A549 (cell line): ENCODE measurements around the gene NEURL1. TPM values are rescaled to one million over a fixed set of nuclear protein-coding genes. Genes with fewer than 3 reads are reported as not detected.

Experiments used
- ATAC-seq, 2 experiments: fragments of 200-7000 bp in 1 of 2; fragments of >200 bp in 1 of 2; cut with Nextera tagmentation in 1 of 2; cut with Tn5 transposase in 1 of 2; 3 replicates each; pipeline versions ENCODE4 v1.8.0 to v1.9.1; 2018 to 2020; ENCODE audit warnings: mild to moderate bottlenecking in 1 of 2, moderate library complexity in 1 of 2
- CTCF ChIA-PET: fragments of 300-600 bp; sonication (Branson Sonifier 250); formaldehyde crosslinking; extraction: SDS; loops from one replicate; lab custom pipeline; 2021; ENCODE audit warnings: antibody characterized with exemption, inconsistent platforms; lab: Yijun Ruan, JAX
- POLR2A ChIA-PET: fragments of 350-600 bp; formaldehyde crosslinking; extraction: SDS; loops from one replicate; lab custom pipeline; 2021; ENCODE audit warnings: antibody characterized with exemption, inconsistent platforms; lab: Yijun Ruan, JAX
- DNase-seq, 2 experiments: peaks; one replicate each; pipeline versions ENCODE4 v3.0.0 to v3.0.0-alpha.2; 2011 to 2016; ENCODE audit warnings: low read depth in 1 of 2, low spot score in 1 of 2
- FAIRE-seq: peaks from 2 replicates; lab custom pipeline; 2011; peaks lifted over from hg19 to GRCh38; lab: Jason Lieb, UNC
- H3K27ac ChIP-seq, 2 experiments: fragments of >200 bp; sonication (Bioruptor Twin); formaldehyde crosslinking; 3 replicates each; pipeline ENCODE4 v1.5.1; 2016 to 2017
- H3K4me1 ChIP-seq: fragments of >200 bp; sonication (Bioruptor Twin); formaldehyde crosslinking; 3 replicates; pipeline ENCODE4 v1.6.1; 2016
- H3K4me2 ChIP-seq: fragments of >200 bp; sonication (Bioruptor Twin); formaldehyde crosslinking; 3 replicates; pipeline ENCODE4 v1.6.1; 2016
- H3K4me3 ChIP-seq: fragments of >200 bp; sonication (Bioruptor Twin); formaldehyde crosslinking; 3 replicates; pipeline ENCODE4 v1.5.1; 2016
- H3K9me3 ChIP-seq: fragments of >200 bp; sonication (Bioruptor Twin); formaldehyde crosslinking; 3 replicates; pipeline ENCODE4 v1.6.1; 2016
- CBX2 ChIP-seq: fragments of 200-600 bp; sonication (generic); IDR thresholded peaks from 2 replicates; pipeline ENCODE4 v1.6.1; 2016; ENCODE audit warnings: low read depth, mild to moderate bottlenecking, borderline replicate concordance
- CBX8 ChIP-seq: fragments of 200-600 bp; sonication (generic); IDR thresholded peaks from 2 replicates; pipeline ENCODE4 v1.6.1; 2016
- CHD2 ChIP-seq: fragments of 150-350 bp; IDR thresholded peaks from 2 replicates; pipeline ENCODE4 v1.6.1; 2014; ENCODE audit warnings: low read length; ENCODE audit not compliant: partially characterized antibody
- E2F6 ChIP-seq: IDR thresholded peaks from 2 replicates; pipeline ENCODE4 v1.6.1; 2012; ENCODE audit warnings: low read depth, borderline replicate concordance
- EHMT2 ChIP-seq: fragments of 200-600 bp; sonication (generic); IDR thresholded peaks from 2 replicates; pipeline ENCODE4 v1.6.1; 2016; ENCODE audit warnings: antibody characterized with exemption, low read depth, mild to moderate bottlenecking, moderate library complexity
- EP300 ChIP-seq, 2 experiments: fragments of >200 bp; sonication (Bioruptor Twin); formaldehyde crosslinking; IDR thresholded peaks; 2 replicates in 1 of 2; 3 replicates in 1 of 2; pipeline ENCODE4 v1.6.1; 2016 to 2017
- ESRRA ChIP-seq: fragments of 150-350 bp; IDR thresholded peaks from 2 replicates; pipeline ENCODE4 v1.6.1; 2014; ENCODE audit warnings: mild to moderate bottlenecking, low read length, borderline replicate concordance
- FOSL2 ChIP-seq, 2 experiments: fragments of 450-650 bp in 1 of 2; fragments of >200 bp in 1 of 2; sonication (Bioruptor Twin) in 1 of 2; formaldehyde crosslinking; IDR thresholded peaks; 2 replicates each; pipeline versions ENCODE4 v1.5.0 to v1.6.1; 2016 to 2020; ENCODE audit warnings: mild to moderate bottlenecking in 1 of 2, moderate library complexity in 1 of 2
- FOXS1 ChIP-seq: fragments of 250-450 bp; sonication (Bioruptor Pico); IDR thresholded peaks from 2 replicates; pipeline ENCODE4 v1.5.0; 2020; ENCODE audit warnings: mild to moderate bottlenecking, moderate library complexity
- GATA3 ChIP-seq: IDR thresholded peaks from 2 replicates; pipeline ENCODE4 v1.6.1; 2012; ENCODE audit warnings: borderline replicate concordance
- HDAC2 ChIP-seq: fragments of 200-600 bp; sonication (generic); IDR thresholded peaks from 2 replicates; pipeline ENCODE4 v1.6.1; 2016
- HEYL ChIP-seq: fragments of 250-450 bp; sonication (Bioruptor Pico); IDR thresholded peaks from 2 replicates; pipeline ENCODE4 v1.8.0; 2021; ENCODE audit warnings: mild to moderate bottlenecking, moderate library complexity
- HMGXB4 ChIP-seq: fragments of 250-450 bp; sonication (Bioruptor Pico); IDR thresholded peaks from 2 replicates; pipeline ENCODE4 v1.5.0; 2021; ENCODE audit warnings: mild to moderate bottlenecking, moderate library complexity, borderline replicate concordance
- HOXA7 ChIP-seq: fragments of 250-450 bp; sonication (Bioruptor Pico); IDR thresholded peaks from 2 replicates; pipeline ENCODE4 v1.5.0; 2020; ENCODE audit warnings: mild to moderate bottlenecking, moderate library complexity
- HOXB13 ChIP-seq: fragments of 250-450 bp; sonication (Bioruptor Pico); IDR thresholded peaks from 2 replicates; pipeline ENCODE4 v1.5.0; 2020; ENCODE audit warnings: low read depth, mild to moderate bottlenecking, moderate library complexity
- HOXB5 ChIP-seq: fragments of 250-450 bp; sonication (Bioruptor Pico); IDR thresholded peaks from 2 replicates; pipeline ENCODE4 v1.5.0; 2020; ENCODE audit warnings: mild to moderate bottlenecking, moderate library complexity
- JUNB ChIP-seq: fragments of >200 bp; sonication (Bioruptor Twin); formaldehyde crosslinking; IDR thresholded peaks from 2 replicates; pipeline ENCODE4 v1.6.1; 2016
- KDM1A ChIP-seq: fragments of 200-600 bp; sonication (generic); IDR thresholded peaks from 2 replicates; pipeline ENCODE4 v1.6.1; 2016; ENCODE audit warnings: low read depth, mild to moderate bottlenecking
- POLR2A ChIP-seq: IDR thresholded peaks from 2 replicates; pipeline ENCODE4 v1.6.1; 2012; ENCODE audit warnings: mild to moderate bottlenecking, low read length
- POLR2AphosphoS2 ChIP-seq: conservative IDR thresholded peaks from 2 replicates; pipeline ENCODE4 v1.6.1; 2012; ENCODE audit warnings: low read length, improper control_type of control experiment, inconsistent platforms
- RAD21 ChIP-seq, 2 experiments: fragments of >200 bp in 1 of 2; sonication (Bioruptor Twin) in 1 of 2; formaldehyde crosslinking in 1 of 2; IDR thresholded peaks in 1 of 2; conservative IDR thresholded peaks in 1 of 2; 2 replicates in 1 of 2; 3 replicates in 1 of 2; pipeline ENCODE4 v1.6.1; 2012 to 2018; ENCODE audit warnings: inconsistent platforms in 1 of 2
- RARB ChIP-seq: fragments of 250-450 bp; sonication (Bioruptor Pico); IDR thresholded peaks from 2 replicates; pipeline ENCODE4 v1.8.0; 2021; ENCODE audit warnings: mild to moderate bottlenecking, moderate library complexity
- REST ChIP-seq: fragments of 200-600 bp; sonication (generic); IDR thresholded peaks from 2 replicates; pipeline ENCODE4 v1.6.1; 2016; ENCODE audit warnings: antibody characterized with exemption, mild to moderate bottlenecking, moderate library complexity
- RFX5 ChIP-seq: fragments of 450-650 bp; IDR thresholded peaks from 2 replicates; pipeline ENCODE4 v1.7.1; 2014; ENCODE audit warnings: antibody characterized with exemption, mild to moderate bottlenecking, moderate library complexity
- RNF2 ChIP-seq: fragments of 200-600 bp; sonication (generic); IDR thresholded peaks from 2 replicates; pipeline ENCODE4 v1.6.1; 2016; ENCODE audit warnings: low read depth, mild to moderate bottlenecking, antibody characterized with exemption, moderate library complexity, borderline replicate concordance
- TFCP2L1 ChIP-seq: fragments of 250-450 bp; sonication (Bioruptor Pico); IDR thresholded peaks from 2 replicates; pipeline ENCODE4 v1.5.0; 2021; ENCODE audit warnings: mild to moderate bottlenecking
- TP53 ChIP-seq: fragments of 250-450 bp; sonication (Bioruptor Pico); IDR thresholded peaks from 2 replicates; pipeline ENCODE4 v1.5.0; 2021; ENCODE audit warnings: mild to moderate bottlenecking, moderate library complexity
- ZC3H11A ChIP-seq: fragments of 450-650 bp; IDR thresholded peaks from 2 replicates; pipeline ENCODE4 v1.6.1; 2014; ENCODE audit warnings: antibody characterized with exemption, mild to moderate bottlenecking
- ZFP36 ChIP-seq: fragments of 450-650 bp; IDR thresholded peaks from 2 replicates; pipeline ENCODE4 v1.6.1; 2014; ENCODE audit warnings: borderline replicate concordance; ENCODE audit not compliant: partially characterized antibody
- WGBS: methylation state at CpG from one replicate; pipeline ENCODE4 v1.1.6; 2017; ENCODE audit errors: missing lambda C conversion rate; 5-methylcytosine and 5-hydroxymethylcytosine counted together
- polyA plus RNA-seq, 4 experiments: library from polyadenylated mRNA; depleted of rRNA in 3 of 4; stranded (reverse); fragments of >200 nt; fragmentation: RNase III in 1 of 4; extraction: RNeasy Plus Mini Kit Qiagen cat#74134 plus additional on column Dnase treatment in 1 of 4; gene quantifications; 2 replicates in 3 of 4; 3 replicates in 1 of 4; pipeline ENCODE4 v1.2.3, GENCODE V29; 2011 to 2017

Gene NEURL1
- polyA plus RNA-seq, 2 of the 4 experiments (the other 2 are of a cell fraction), result 0.06 to 0.37 TPM

- TF ChIP-seq CHD2 (no peak), POLR2AphosphoS2 (no peak), REST (no peak), TFCP2L1 (CRISPR knock-in tag) (no peak), HOXA7 (no peak), RAD21 (conservative IDR thresholded peaks at IDR 0.05 in 1 of 2, IDR thresholded peaks at IDR 0.05 in 1 of 2) (no peak), POLR2A (no peak), HEYL (CRISPR knock-in tag) (no peak), CBX8 (no peak), FOXS1 (CRISPR knock-in tag) (no peak)
Measured at GRCh38 chr10:103470761-103471653, 22.5 kb upstream of the NEURL1 start (continued).

- FAIRE-seq, result no peak
- no peak for DNase-seq
- ATAC-seq, result no peak
- Histone ChIP-seq H3K27ac (0 out of 6 replicates have a peak overlapping the region, but pooled peaks of 1 of the 2 experiments have one; percentile 47), H3K4me1 (peaks cover 10% of the 10 kb centered on the region; the same call in 2 of the 3 replicates), H3K9me3 (no peaks in the 10 kb centered on the region), H3K4me3 (no peak overlapping the region), H3K4me2 (no peak overlapping the region; the same call in 2 of the 3 replicates)
- TF ChIP-seq ZFP36 (no peak), RAD21 (conservative IDR thresholded peaks at IDR 0.05 in 1 of 2, IDR thresholded peaks at IDR 0.05 in 1 of 2) (no peak), POLR2A (no peak), ESRRA (no peak), EHMT2 (no peak), ZC3H11A (no peak), RARB (CRISPR knock-in tag) (no peak)
- WGBS, result 100% methylated on average over 2 of the region's 2 CpGs
- ChIA-PET CTCF (interaction anchor here (1.0 to 6.8 kb wide), 3 partner anchors 13 to 56 kb away, joined by 3 to 51 read pairs (median 3); no protein-coding TSS in a partner anchor), POLR2A (no interaction called here)
Measured at GRCh38 chr10:103472005-103472404, 21.5 kb upstream of the NEURL1 start.

GRCh38 chr10:103473261-103473671 lies 20.2 kb upstream of the NEURL1 start:
- DNase-seq (no peak), ATAC-seq (no peak), FAIRE-seq (no peak)
- Histone ChIP-seq H3K4me1 (peaks cover 10% of the 10 kb centered on the region; the same call in 2 of the 3 replicates), H3K4me3 (no peak overlapping the region), H3K27ac (no peak overlapping the region), H3K4me2 (no peak overlapping the region), H3K9me3 (no peaks in the 10 kb centered on the region)
- CTCF ChIA-PET, result interaction anchor here (6.8 kb wide), 1 partner anchor 12 kb away, joined by 51 read pairs; no protein-coding TSS in a partner anchor
- 89% methylated on average over 28 of the region's 32 CpGs for WGBS
- POLR2A ChIA-PET, result no interaction called here
- TF ChIP-seq HEYL (CRISPR knock-in tag) (no peak), GATA3 (no peak), TP53 (CRISPR knock-in tag) (no peak), KDM1A (no peak), CHD2 (no peak), FOSL2 (IDR thresholded peaks at IDR 0.05) (no peak), FOSL2 (CRISPR knock-in tag; IDR thresholded peaks at IDR 0.05) (no peak), EHMT2 (no peak), E2F6 (no peak), RNF2 (no peak), HDAC2 (no peak), EP300 (IDR thresholded peaks at IDR 0.05) (no peak), CBX2 (no peak), RFX5 (no peak), HMGXB4 (CRISPR knock-in tag) (no peak), HOXB5 (CRISPR knock-in tag) (no peak), HOXB13 (CRISPR knock-in tag) (no peak), JUNB (no peak)
